Caco-2 (cell line): ENCODE data around the gene SELENOH. TPM values are rescaled to one million over a fixed set of nuclear protein-coding genes. Genes with fewer than 3 reads are reported as not detected.

Experiments
- BruUV-seq: library from RNA; stranded (reverse); fragments of 400-500 nt; replicated peaks from 2 replicates; lab custom pipeline; 2021; lab: Mats Ljungman, UMichigan
- CTCF ChIA-PET: fragments of 300-600 bp; sonication (Branson Sonifier 250); formaldehyde crosslinking; loops from one replicate; lab custom pipeline; 2022; ENCODE audit warnings: antibody characterized with exemption; lab: Charles Lee
- POLR2A ChIA-PET: fragments of 300-600 bp; sonication (Branson Sonifier 250); formaldehyde crosslinking; loops from one replicate; lab custom pipeline; 2022; ENCODE audit warnings: antibody characterized with exemption; lab: Charles Lee
- DNase-seq, 2 experiments: peaks; one replicate each; pipeline versions ENCODE4 v3.0.0 to v3.0.0-alpha.2; 2020 to 2022
- H3K27me3 ChIP-seq: replicated peaks from 2 replicates; pipeline ENCODE4 v1.6.0; 2011; ENCODE audit warnings: low read length; ENCODE audit not compliant: control insufficient read depth, insufficient read depth
- H3K36me3 ChIP-seq: 2 replicates; pipeline ENCODE4 v1.5.1; 2011; ENCODE audit warnings: low read length; ENCODE audit not compliant: control insufficient read depth, insufficient read depth
- H3K4me1 ChIP-seq: fragments of 250-450 bp; sonication (Bioruptor Pico); 2 replicates; pipeline ENCODE4 v1.5.1; 2020; ENCODE audit warnings: mild to moderate bottlenecking
- H3K4me3 ChIP-seq: 2 replicates; pipeline ENCODE4 v1.5.1; 2011; ENCODE audit warnings: low read depth, mild to moderate bottlenecking, control low read depth, low read length
- H3K9me3 ChIP-seq: fragments of 250-450 bp; sonication (Bioruptor Pico); 2 replicates; pipeline ENCODE4 v1.5.1; 2020; ENCODE audit warnings: mild to moderate bottlenecking, moderate library complexity
- H3K27ac Mint-ChIP-seq: one replicate; pipeline ENCODE4 v1.8.0; 2022; ENCODE audit warnings: mixed read lengths; ENCODE audit not compliant: unreplicated experiment
- H3K27me3 Mint-ChIP-seq: one replicate; pipeline ENCODE4 v1.8.0; 2022; ENCODE audit warnings: mixed read lengths; ENCODE audit not compliant: insufficient read depth, unreplicated experiment
- H3K36me3 Mint-ChIP-seq: one replicate; pipeline ENCODE4 v1.8.0; 2022; ENCODE audit warnings: mild to moderate bottlenecking, mixed read lengths; ENCODE audit not compliant: insufficient read depth, unreplicated experiment
- H3K4me1 Mint-ChIP-seq: one replicate; pipeline ENCODE4 v1.8.0; 2022; ENCODE audit warnings: low read depth, mixed read lengths; ENCODE audit not compliant: unreplicated experiment
- H3K4me3 Mint-ChIP-seq: one replicate; pipeline ENCODE4 v1.8.0; 2022; ENCODE audit warnings: mild to moderate bottlenecking, moderate library complexity, mixed read lengths; ENCODE audit not compliant: unreplicated experiment
- H3K9me3 Mint-ChIP-seq: one replicate; pipeline ENCODE4 v1.8.0; 2022; ENCODE audit warnings: mixed read lengths; ENCODE audit not compliant: unreplicated experiment
- intact Hi-C: fragments of 100-400 bp; cut with micrococcal nuclease; formaldehyde crosslinking; loops from one replicate; pipeline ENCODE4 v1.10.0; 2022; ENCODE audit not compliant: unreplicated experiment
- total RNA-seq: library from RNA; stranded (reverse); gene quantifications from 2 replicates; pipeline ENCODE4 v1.2.3, GENCODE V29; 2022
- TF ChIP-seq, protein P1 (sequence below), 2 experiments: fragments of 200-600 bp in 1 of 2; IDR thresholded peaks; 1 replicate in 1 of 2; 2 replicates in 1 of 2; pipeline versions ENCODE4 v1.5.1 to v1.8.0; 2011 to 2022; ENCODE audit warnings: antibody characterized with exemption in 1 of 2, control low read depth in 1 of 2, inconsistent platforms in 1 of 2, low read depth in 1 of 2, low read length in 1 of 2, mild to moderate bottlenecking in 1 of 2, moderate library complexity in 1 of 2; ENCODE audit not compliant: insufficient read depth in 1 of 2, severe bottlenecking in 1 of 2, unreplicated experiment in 1 of 2

The SELENOH gene
- total RNA-seq, 1 experiment from 2014 or later: 174 TPM

DNA sequence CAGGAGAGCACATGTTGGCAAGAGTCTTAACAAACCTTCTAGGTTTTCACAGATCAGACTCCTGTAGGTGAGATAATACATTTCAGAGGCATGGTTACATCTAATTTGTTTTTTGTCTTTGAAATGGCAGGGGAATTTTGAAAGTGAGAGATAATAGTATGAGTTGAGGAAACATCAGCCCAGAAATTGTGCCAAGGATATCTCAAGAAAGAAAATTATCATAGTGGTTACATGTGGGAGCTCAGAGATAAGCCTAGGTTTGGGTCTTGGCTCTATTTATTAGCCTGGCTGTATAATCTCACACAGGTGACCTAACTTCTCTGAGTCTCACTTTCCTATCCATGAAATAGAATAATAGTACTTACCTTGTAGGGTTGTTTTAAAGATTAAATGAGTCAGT lies 9.9 kb downstream of the SELENOH start:
- H3K4me3 ChIP-seq: no peak overlapping the region
- Mint-ChIP-seq H3K27me3 (no peaks in the 10 kb centered on the region), H3K9me3 (no peaks in the 10 kb centered on the region), H3K36me3 (peaks cover 14% of the 10 kb centered on the region), H3K27ac (no peak overlapping the region), H3K4me1 (peaks cover 17% of the 10 kb centered on the region), H3K4me3 (no peak overlapping the region)
- POLR2A ChIA-PET: interaction anchor here (1.0 to 1.8 kb wide), 4 partner anchors 9 to 49 kb away, joined by 3 to 9 read pairs (median 5); partner anchors contain the start of genes CTNND1 and SELENOH
- TF ChIP-seq, protein P1, sequence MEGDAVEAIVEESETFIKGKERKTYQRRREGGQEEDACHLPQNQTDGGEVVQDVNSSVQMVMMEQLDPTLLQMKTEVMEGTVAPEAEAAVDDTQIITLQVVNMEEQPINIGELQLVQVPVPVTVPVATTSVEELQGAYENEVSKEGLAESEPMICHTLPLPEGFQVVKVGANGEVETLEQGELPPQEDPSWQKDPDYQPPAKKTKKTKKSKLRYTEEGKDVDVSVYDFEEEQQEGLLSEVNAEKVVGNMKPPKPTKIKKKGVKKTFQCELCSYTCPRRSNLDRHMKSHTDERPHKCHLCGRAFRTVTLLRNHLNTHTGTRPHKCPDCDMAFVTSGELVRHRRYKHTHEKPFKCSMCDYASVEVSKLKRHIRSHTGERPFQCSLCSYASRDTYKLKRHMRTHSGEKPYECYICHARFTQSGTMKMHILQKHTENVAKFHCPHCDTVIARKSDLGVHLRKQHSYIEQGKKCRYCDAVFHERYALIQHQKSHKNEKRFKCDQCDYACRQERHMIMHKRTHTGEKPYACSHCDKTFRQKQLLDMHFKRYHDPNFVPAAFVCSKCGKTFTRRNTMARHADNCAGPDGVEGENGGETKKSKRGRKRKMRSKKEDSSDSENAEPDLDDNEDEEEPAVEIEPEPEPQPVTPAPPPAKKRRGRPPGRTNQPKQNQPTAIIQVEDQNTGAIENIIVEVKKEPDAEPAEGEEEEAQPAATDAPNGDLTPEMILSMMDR (IDR thresholded peaks at IDR 0.05; ENCODE audit: insufficient read depth in 1 of 2, low read depth in 1 of 2, low read length in 1 of 2, severe bottlenecking in 1 of 2, unreplicated experiment in 1 of 2): no peak
- CTCF ChIA-PET: interaction anchor here (0.6 to 2.0 kb wide), 15 partner anchors 9 to 773 kb away, joined by 3 to 101 read pairs (median 4); partner anchors contain the start of genes CTNND1, MED19 and SELENOH
- no peaks in the 10 kb centered on the region for H3K9me3 ChIP-seq
- H3K27me3 ChIP-seq: no peaks in the 10 kb centered on the region
- intact Hi-C loops: loop anchor here (1.0 to 5.0 kb wide), 2 partner anchors 49 to 761 kb away; no protein-coding TSS in a partner anchor
- no TSS peak for BruUV-seq
- no peak for DNase-seq
- H3K4me1 ChIP-seq: peaks cover 7% of the 10 kb centered on the region; the same call in 1 of the 2 replicates
- H3K36me3 ChIP-seq: no peaks in the 10 kb centered on the region; the same call in 1 of the 2 replicates

DNA sequence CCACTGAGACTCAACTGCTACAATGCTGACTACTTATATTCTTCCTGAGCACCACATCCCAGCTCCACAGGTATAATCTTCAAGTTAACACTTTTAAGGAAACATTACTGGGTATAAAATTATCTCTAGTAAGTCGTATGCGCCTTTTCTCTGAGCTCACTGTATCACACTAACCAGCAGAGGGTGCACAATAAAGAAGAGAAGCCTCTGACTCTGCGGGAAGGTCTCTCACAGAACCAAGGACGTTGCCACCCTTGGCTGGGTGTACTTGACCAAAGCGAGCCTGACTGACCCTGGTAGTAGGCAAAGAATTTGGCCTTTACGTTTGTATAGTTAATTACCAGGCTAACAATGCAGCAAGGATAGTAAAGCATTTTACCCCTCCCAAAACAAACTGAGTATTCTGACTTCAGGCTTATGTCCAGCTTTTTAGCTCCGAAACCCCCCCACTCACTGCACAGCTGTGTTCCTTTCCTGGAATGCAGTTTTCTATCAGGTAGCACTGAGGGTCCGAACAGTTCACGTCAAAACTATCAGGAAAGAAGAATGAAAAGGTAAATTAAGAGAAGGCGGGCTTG lies 10.5 kb downstream of the SELENOH start, which contains the start of gene BTBD18:
Gene BTBD18, minus strand, starts transcription at position 144 of the 578 bp plus-strand sequence. CDS start 631 bp downstream, outside the sequence.
- peak; percentile 66 to 67 for DNase-seq

DNA sequence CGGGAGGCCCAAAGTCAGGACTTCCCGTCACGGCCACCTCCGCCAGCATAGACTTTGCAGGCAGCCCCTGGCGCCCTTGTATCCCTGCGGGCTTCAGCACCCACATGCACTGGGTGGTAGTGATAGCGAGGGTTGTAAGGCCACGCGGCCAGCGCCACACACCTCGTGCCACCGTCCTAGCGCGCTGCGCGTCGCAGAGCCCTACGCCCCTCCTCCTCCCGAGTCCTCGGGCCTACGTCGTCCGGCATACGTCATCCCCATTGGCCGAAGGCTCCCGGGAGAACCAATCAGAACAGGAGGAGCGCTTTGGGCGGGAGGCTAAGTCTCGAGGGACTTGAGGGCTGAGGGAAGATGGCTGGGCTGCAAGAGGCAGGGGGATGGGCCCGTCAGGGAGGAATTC lies 11.7 kb downstream of the SELENOH start:
- BruUV-seq: no TSS peak
- no peak for DNase-seq
- Histone ChIP-seq H3K9me3 (no peaks in the 10 kb centered on the region), H3K27me3 (no peaks in the 10 kb centered on the region), H3K36me3 (no peaks in the 10 kb centered on the region), H3K4me3 (no peak overlapping the region), H3K4me1 (peaks cover 12% of the 10 kb centered on the region; the same call in 1 of the 2 replicates)
- intact Hi-C loops: loop anchor here (5.0 kb wide), 1 partner anchor 759 kb away; no protein-coding TSS in a partner anchor
- CTCF ChIA-PET: no interaction called here
- H3K27me3 Mint-ChIP-seq: no peaks in the 10 kb centered on the region
- no peak overlapping the region for H3K4me3 Mint-ChIP-seq
- H3K4me1 Mint-ChIP-seq: peaks cover 19% of the 10 kb centered on the region
- POLR2A ChIA-PET: interaction anchor here (0.6 kb wide), 1 partner anchor 24 kb away, joined by 3 read pairs; no protein-coding TSS in a partner anchor
- no peaks in the 10 kb centered on the region for H3K36me3 Mint-ChIP-seq
- TF ChIP-seq, protein P1 (IDR thresholded peaks at IDR 0.05; ENCODE audit: insufficient read depth in 1 of 2, low read depth in 1 of 2, low read length in 1 of 2, severe bottlenecking in 1 of 2, unreplicated experiment in 1 of 2): no peak
- H3K9me3 Mint-ChIP-seq: no peaks in the 10 kb centered on the region
- no peak overlapping the region for H3K27ac Mint-ChIP-seq

More for the DNA sequence above, 10.5 kb downstream of the SELENOH start, which contains the start of gene BTBD18:
- H3K36me3 ChIP-seq: no peaks in the 10 kb centered on the region; the same call in 1 of the 2 replicates
- no peaks in the 10 kb centered on the region for H3K27me3 ChIP-seq
- Mint-ChIP-seq H3K4me1 (peaks cover 19% of the 10 kb centered on the region), H3K36me3 (peaks cover 8% of the 10 kb centered on the region), H3K9me3 (no peaks in the 10 kb centered on the region), H3K4me3 (no peak within 1 kb of the TSS), H3K27me3 (no peaks in the 10 kb centered on the region), H3K27ac (peak within 1 kb of the TSS; percentile 12)
- POLR2A ChIA-PET: interaction anchor here (0.5 to 1.8 kb wide), 5 partner anchors 10 to 49 kb away, joined by 3 to 9 read pairs (median 6); partner anchors contain the start of genes CTNND1 and SELENOH
- H3K9me3 ChIP-seq: no peaks in the 10 kb centered on the region
- TF ChIP-seq, protein P1 (IDR thresholded peaks at IDR 0.05; ENCODE audit: insufficient read depth in 1 of 2, low read depth in 1 of 2, low read length in 1 of 2, severe bottlenecking in 1 of 2, unreplicated experiment in 1 of 2): peak; percentile 54 to 58
- BruUV-seq: no TSS peak
- intact Hi-C loops: loop anchor here (1.0 to 5.0 kb wide), 2 partner anchors 49 to 761 kb away; no protein-coding TSS in a partner anchor
- H3K4me1 ChIP-seq: peaks cover 12% of the 10 kb centered on the region; the same call in 1 of the 2 replicates
- CTCF ChIA-PET: interaction anchor here (0.6 to 2.0 kb wide), 16 partner anchors 10 to 772 kb away, joined by 3 to 101 read pairs (median 4); partner anchors contain the start of genes CTNND1, MED19 and SELENOH
- no peak within 1 kb of the TSS for H3K4me3 ChIP-seq
